ENCODE data around the gene NFE2L3.
"Not testable (repeated sequence)": the region's sequence is repeated elsewhere in the genome, so short reads cannot be mapped to it uniquely, and the experiment has no call there.

The NFE2L3 gene

DNA sequence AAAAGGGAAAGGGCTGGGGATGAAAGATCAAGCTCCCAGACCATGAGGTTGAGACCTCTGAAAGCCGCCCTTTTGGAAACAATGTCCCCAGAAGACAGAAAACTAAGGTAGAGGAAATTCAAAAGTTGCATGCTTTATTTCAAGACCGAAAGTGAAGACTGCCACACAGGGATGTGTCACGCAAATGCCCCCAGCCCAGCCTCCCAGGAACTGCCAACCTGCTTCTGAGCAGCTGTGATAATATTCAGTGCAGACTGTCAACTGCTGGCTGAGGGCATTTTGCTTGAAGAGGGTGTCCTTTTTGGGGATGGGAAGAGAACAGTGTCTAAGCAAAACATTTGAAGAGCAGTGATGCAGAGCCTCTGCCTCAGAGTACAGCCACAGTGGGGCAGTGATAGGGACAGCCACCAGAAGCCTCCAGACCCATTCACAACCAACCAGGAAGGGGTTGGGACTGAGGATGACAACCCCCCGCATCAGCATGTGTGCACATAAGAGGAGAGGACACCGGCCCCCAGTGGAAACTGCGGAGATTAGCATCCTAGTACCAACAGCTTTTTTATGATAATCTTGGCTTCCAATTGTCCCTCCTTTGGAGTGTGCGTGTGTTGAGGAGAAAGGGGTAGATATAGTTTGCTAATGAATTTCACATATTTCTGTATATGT lies 34.7 kb upstream of the NFE2L3 start:
- no peak overlapping the region for H2AFZ ChIP-seq (ENCODE audit: low read depth, low read length)
- no peak overlapping the region for H3K9ac ChIP-seq (ENCODE audit: low read depth, low read length)
- H3K27ac ChIP-seq (ENCODE audit: low read length): no peak overlapping the region
- ATAC-seq (ENCODE audit: insufficient read depth, low read depth): no peak
- DNase-seq: no peak
- no peaks in the 10 kb centered on the region for H3K27me3 ChIP-seq (ENCODE audit: insufficient read depth, low read length, poor library complexity)
- no peaks in the 10 kb centered on the region for H3K79me2 ChIP-seq (ENCODE audit: insufficient read depth, low read length)
- no peaks in the 10 kb centered on the region for H3K9me3 ChIP-seq (ENCODE audit: insufficient read depth, low read length, severe bottlenecking)
- H3K36me3 ChIP-seq (ENCODE audit: insufficient read depth, low read length): no peaks in the 10 kb centered on the region
- H4K20me1 ChIP-seq (ENCODE audit: insufficient read depth, low read length): no peaks in the 10 kb centered on the region
- H3K4me2 ChIP-seq (ENCODE audit: insufficient read depth, low read length): no peak overlapping the region
- H3K4me3 ChIP-seq (ENCODE audit: low read depth in 1 of 2, low read length in 2 of 2): no peak overlapping the region
- TF ChIP-seq EZH2 (IDR thresholded peaks at IDR 0.05; ENCODE audit: borderline replicate concordance, low read depth, low read length, severe bottlenecking): no peak
- TF ChIP-seq, protein P1, sequence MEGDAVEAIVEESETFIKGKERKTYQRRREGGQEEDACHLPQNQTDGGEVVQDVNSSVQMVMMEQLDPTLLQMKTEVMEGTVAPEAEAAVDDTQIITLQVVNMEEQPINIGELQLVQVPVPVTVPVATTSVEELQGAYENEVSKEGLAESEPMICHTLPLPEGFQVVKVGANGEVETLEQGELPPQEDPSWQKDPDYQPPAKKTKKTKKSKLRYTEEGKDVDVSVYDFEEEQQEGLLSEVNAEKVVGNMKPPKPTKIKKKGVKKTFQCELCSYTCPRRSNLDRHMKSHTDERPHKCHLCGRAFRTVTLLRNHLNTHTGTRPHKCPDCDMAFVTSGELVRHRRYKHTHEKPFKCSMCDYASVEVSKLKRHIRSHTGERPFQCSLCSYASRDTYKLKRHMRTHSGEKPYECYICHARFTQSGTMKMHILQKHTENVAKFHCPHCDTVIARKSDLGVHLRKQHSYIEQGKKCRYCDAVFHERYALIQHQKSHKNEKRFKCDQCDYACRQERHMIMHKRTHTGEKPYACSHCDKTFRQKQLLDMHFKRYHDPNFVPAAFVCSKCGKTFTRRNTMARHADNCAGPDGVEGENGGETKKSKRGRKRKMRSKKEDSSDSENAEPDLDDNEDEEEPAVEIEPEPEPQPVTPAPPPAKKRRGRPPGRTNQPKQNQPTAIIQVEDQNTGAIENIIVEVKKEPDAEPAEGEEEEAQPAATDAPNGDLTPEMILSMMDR (IDR thresholded peaks at IDR 0.05; ENCODE audit: borderline replicate concordance, extremely low read depth, low read length, poor library complexity, severe bottlenecking): no peak
- no peaks in the 10 kb centered on the region for H3K4me1 ChIP-seq (ENCODE audit: insufficient read depth, low read length)

DNA sequence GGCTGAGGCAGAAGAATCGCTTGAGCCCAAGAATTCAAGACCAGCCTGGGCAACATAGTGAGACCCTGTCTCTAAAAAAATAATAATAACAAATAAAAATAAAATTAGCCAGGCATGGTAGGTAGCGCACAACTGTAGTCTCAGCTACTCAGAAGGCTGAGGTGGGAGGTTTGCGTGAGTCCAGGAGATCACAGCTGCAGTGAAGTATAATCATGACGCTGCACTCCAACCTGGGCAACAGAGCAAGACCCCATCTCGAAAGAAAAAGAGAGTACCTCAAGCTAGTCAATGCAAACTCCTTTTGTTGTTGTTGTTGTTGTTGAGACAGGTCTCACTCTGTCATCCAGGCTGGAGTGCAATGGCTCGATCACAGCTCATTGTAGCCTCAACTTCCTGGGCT lies 34.0 kb upstream of the NFE2L3 start:
- Histone ChIP-seq H3K79me2 (ENCODE audit: insufficient read depth, low read length) (no peaks in the 10 kb centered on the region), H3K9ac (ENCODE audit: low read depth, low read length) (no peak overlapping the region), H2AFZ (ENCODE audit: low read depth, low read length) (no peak overlapping the region), H3K36me3 (ENCODE audit: insufficient read depth, low read length) (no peaks in the 10 kb centered on the region), H3K4me2 (ENCODE audit: insufficient read depth, low read length) (no peak overlapping the region), H3K9me3 (ENCODE audit: insufficient read depth, low read length, severe bottlenecking) (no peaks in the 10 kb centered on the region), H4K20me1 (ENCODE audit: insufficient read depth, low read length) (no peaks in the 10 kb centered on the region), H3K27ac (ENCODE audit: low read length) (no peak overlapping the region), H3K4me1 (ENCODE audit: insufficient read depth, low read length) (no peaks in the 10 kb centered on the region), H3K27me3 (ENCODE audit: insufficient read depth, low read length, poor library complexity) (no peaks in the 10 kb centered on the region), H3K4me3 (ENCODE audit: low read depth in 1 of 2, low read length in 2 of 2) (no peak overlapping the region)
- ATAC-seq (ENCODE audit: insufficient read depth, low read depth) (no peak), DNase-seq (no peak)
- TF ChIP-seq, protein P1 (IDR thresholded peaks at IDR 0.05; ENCODE audit: borderline replicate concordance, extremely low read depth, low read length, poor library complexity, severe bottlenecking): no peak

DNA sequence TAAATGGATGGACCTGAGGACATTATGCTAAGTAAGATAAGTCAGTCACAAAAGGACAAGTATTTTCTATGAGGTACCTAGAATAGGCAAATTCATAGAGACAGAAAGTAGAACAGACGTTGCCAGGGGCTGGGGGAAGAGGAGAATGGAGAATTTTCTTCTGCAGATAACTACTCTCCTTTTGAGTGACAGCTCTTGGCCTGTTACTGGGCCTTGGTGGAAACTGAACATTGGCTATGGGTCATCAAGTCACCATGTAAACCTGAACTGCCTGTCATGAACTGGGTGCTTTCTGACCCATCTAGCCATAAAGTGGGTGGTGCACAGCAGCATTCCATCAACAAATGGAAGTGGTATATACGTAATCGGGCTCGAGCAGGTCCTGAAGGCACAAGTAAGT lies 29.3 kb upstream of the NFE2L3 start:
- no peak overlapping the region for H3K9ac ChIP-seq (ENCODE audit: low read depth, low read length)
- H3K4me3 ChIP-seq (ENCODE audit: low read depth in 1 of 2, low read length in 2 of 2): no peak overlapping the region
- no peaks in the 10 kb centered on the region for H3K36me3 ChIP-seq (ENCODE audit: insufficient read depth, low read length)
- no peak overlapping the region for H2AFZ ChIP-seq (ENCODE audit: low read depth, low read length)
- no peak overlapping the region for H3K27ac ChIP-seq (ENCODE audit: low read length)
- no peaks in the 10 kb centered on the region for H3K9me3 ChIP-seq (ENCODE audit: insufficient read depth, low read length, severe bottlenecking)
- H3K79me2 ChIP-seq (ENCODE audit: insufficient read depth, low read length): no peaks in the 10 kb centered on the region
- no peaks in the 10 kb centered on the region for H3K4me1 ChIP-seq (ENCODE audit: insufficient read depth, low read length)
- no peak overlapping the region for H3K4me2 ChIP-seq (ENCODE audit: insufficient read depth, low read length)
- DNase-seq (no peak), ATAC-seq (ENCODE audit: insufficient read depth, low read depth) (no peak)
- TF ChIP-seq, protein P1 (IDR thresholded peaks at IDR 0.05; ENCODE audit: borderline replicate concordance, extremely low read depth, low read length, poor library complexity, severe bottlenecking): no peak
- TF ChIP-seq EZH2 (IDR thresholded peaks at IDR 0.05; ENCODE audit: borderline replicate concordance, low read depth, low read length, severe bottlenecking): no peak
- peaks cover 3% of the 10 kb centered on the region for H3K27me3 ChIP-seq (ENCODE audit: insufficient read depth, low read length, poor library complexity)
- no peaks in the 10 kb centered on the region for H4K20me1 ChIP-seq (ENCODE audit: insufficient read depth, low read length)

DNA sequence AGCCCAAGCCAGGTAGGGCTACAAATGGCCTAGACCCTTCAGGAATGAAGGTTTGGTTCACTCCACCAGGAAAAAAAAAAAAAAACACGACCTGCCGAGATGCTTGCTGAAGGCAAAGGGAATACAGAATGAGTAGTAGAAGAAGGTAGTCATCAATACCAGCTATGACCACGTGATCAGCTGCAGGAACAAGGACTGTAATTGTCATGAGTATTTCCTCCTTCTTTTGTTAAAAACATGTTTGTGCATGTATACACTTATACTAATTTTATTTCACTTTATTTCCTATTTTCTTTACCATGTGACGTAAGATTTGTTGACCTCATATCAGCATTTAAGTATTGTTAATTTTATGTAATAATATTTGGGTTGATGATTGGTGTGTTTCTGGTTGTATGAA lies 27.2 kb upstream of the NFE2L3 start:
- not testable (repeated sequence) for H3K4me1 ChIP-seq (ENCODE audit: insufficient read depth, low read length); H3K4me3 ChIP-seq (ENCODE audit: low read depth in 1 of 2, low read length in 2 of 2); H3K79me2 ChIP-seq (ENCODE audit: insufficient read depth, low read length); H3K9ac ChIP-seq (ENCODE audit: low read depth, low read length); H2AFZ ChIP-seq (ENCODE audit: low read depth, low read length); H3K36me3 ChIP-seq (ENCODE audit: insufficient read depth, low read length); H3K9me3 ChIP-seq (ENCODE audit: insufficient read depth, low read length, severe bottlenecking); H3K27ac ChIP-seq (ENCODE audit: low read length); H3K27me3 ChIP-seq (ENCODE audit: insufficient read depth, low read length, poor library complexity); H3K4me2 ChIP-seq (ENCODE audit: insufficient read depth, low read length); H4K20me1 ChIP-seq (ENCODE audit: insufficient read depth, low read length); ATAC-seq (ENCODE audit: insufficient read depth, low read depth); DNase-seq

Data from DND-41 (cell line).